Hematopoietic multipotent progenitor cell treated with erythropoietin and hydrocortisone succinate and interleukin-3 and kit ligand, for 17 days (in vitro differentiated cells): ENCODE data around the gene SLC7A10.
"Not testable (repeated sequence)": the region's sequence is repeated elsewhere in the genome, so short reads cannot be mapped to it uniquely, and the experiment has no call there.

ENCODE experiments used
- DNase-seq: peaks from one replicate; pipeline ENCODE4 v3.0.0-alpha.2; 2015; ENCODE audit warnings: low spot score

Gene SLC7A10

GRCh38 chr19:33236696-33237390 lies 11.2 kb upstream of the SLC7A10 start:
- no peak for DNase-seq

- no peak for DNase-seq
Observed at GRCh38 chr19:33235996-33236350, 10.3 kb upstream of the SLC7A10 start.

- DNase-seq, result peak; percentile 72
Observed at GRCh38 chr19:33235269-33235995, 9.8 kb upstream of the SLC7A10 start.

- DNase-seq, result no peak
Observed at GRCh38 chr19:33234736-33235135, 9.1 kb upstream of the SLC7A10 start.

- DNase-seq, result no peak
Observed at GRCh38 chr19:33234092-33234491, 8.4 kb upstream of the SLC7A10 start.

- no peak for DNase-seq
Observed at GRCh38 chr19:33233056-33233873, 7.6 kb upstream of the SLC7A10 start.

- DNase-seq, result no peak
Observed at GRCh38 chr19:33232656-33233055, 7.0 kb upstream of the SLC7A10 start.

GRCh38 chr19:33231511-33231910 lies 5.9 kb upstream of the SLC7A10 start:
- no peak for DNase-seq

GRCh38 chr19:33229962-33230361 lies 4.3 kb upstream of the SLC7A10 start:
- no peak for DNase-seq

GRCh38 chr19:33227870-33228599 lies 2.4 kb upstream of the SLC7A10 start:
- DNase-seq, result no peak

GRCh38 chr19:33227242-33227650 lies 1.6 kb upstream of the SLC7A10 start:
- DNase-seq, result no peak

- DNase-seq, result no peak
Observed at GRCh38 chr19:33226550-33227241, 1.0 kb upstream of the SLC7A10 start.

- no peak for DNase-seq
Observed at GRCh38 chr19:33224694-33225457, 774 bp downstream of the SLC7A10 start.

- not testable (repeated sequence) for DNase-seq
Observed at GRCh38 chr19:33222255-33222654, 3.4 kb downstream of the SLC7A10 start.

GRCh38 chr19:33221638-33222037 lies 4.0 kb downstream of the SLC7A10 start:
- DNase-seq, result no peak

GRCh38 chr19:33220735-33221134 lies 4.9 kb downstream of the SLC7A10 start:
- no peak for DNase-seq

- no peak for DNase-seq
Observed at GRCh38 chr19:33220115-33220514, 5.5 kb downstream of the SLC7A10 start.

- no peak for DNase-seq
Observed at GRCh38 chr19:33219261-33219815, 6.3 kb downstream of the SLC7A10 start.

GRCh38 chr19:33217881-33218280 lies 7.8 kb downstream of the SLC7A10 start:
- DNase-seq, result no peak

- no peak for DNase-seq
Observed at GRCh38 chr19:33216198-33216830, 9.3 kb downstream of the SLC7A10 start.
